ENCODE measurements around the gene RFLNA.

DNA sequence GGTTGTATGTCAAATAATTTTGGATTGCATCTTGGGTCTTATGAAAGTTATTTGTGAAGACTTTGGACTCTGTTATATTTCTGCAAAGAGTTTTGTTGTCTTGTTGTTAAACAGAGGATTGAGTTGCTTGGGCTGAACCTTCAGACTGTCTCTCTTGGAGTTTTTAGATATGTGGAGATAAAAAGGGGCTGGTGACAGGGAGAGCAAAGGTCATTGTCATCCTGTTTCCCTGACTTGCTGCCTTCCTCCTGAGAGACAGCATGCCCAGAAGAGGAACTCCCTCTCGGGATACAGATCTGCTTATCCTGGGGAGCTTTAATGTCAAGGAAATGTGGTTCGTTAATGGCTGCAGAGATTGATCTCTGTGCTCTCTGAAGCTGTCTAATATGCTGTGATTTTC is 47.6 kb upstream of the RFLNA start:
- TF ChIP-seq CTCF (IDR thresholded peaks at IDR 0.05) (no peak), POLR2A (IDR thresholded peaks at IDR 0.05) (no peak)
